ENCODE results near the gene ADSL.

Gene ADSL

DNA sequence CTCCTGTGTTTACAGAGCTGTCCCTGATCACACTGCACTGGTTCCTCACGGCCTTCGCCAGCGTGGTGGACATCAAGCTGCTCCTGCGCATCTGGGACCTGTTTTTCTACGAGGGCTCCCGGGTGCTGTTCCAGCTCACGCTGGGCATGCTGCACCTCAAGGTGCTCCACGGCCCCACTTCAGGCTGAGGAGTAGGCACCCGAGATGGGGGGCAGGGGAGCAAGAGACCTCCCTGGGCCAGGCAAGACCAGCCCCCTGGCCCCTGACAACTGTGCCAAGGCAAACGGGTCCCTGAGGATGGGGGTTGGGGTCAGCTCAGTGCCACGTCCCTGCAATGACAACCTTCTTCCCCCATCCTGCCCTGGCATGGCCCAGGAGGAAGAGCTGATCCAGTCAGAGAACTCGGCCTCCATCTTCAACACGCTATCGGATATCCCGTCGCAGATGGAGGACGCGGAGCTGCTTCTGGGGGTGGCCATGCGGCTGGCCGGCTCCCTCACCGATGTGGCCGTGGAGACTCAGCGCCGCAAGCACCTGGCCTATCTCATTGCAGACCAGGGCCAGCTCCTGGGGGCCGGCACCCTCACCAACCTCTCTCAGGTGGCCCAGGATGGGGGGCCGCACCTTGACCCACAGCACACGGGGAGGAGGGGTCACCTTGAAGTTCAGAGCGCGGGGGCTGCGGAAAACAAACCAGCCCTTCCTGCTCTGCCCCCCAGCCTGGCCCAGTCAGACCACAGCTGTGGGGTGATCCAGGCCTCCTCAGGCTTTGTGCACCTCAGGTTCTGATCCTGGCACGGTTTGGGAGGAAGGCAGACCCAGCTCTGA lies 60.0 kb downstream of the ADSL start:
- no peak for DNase-seq

DNA sequence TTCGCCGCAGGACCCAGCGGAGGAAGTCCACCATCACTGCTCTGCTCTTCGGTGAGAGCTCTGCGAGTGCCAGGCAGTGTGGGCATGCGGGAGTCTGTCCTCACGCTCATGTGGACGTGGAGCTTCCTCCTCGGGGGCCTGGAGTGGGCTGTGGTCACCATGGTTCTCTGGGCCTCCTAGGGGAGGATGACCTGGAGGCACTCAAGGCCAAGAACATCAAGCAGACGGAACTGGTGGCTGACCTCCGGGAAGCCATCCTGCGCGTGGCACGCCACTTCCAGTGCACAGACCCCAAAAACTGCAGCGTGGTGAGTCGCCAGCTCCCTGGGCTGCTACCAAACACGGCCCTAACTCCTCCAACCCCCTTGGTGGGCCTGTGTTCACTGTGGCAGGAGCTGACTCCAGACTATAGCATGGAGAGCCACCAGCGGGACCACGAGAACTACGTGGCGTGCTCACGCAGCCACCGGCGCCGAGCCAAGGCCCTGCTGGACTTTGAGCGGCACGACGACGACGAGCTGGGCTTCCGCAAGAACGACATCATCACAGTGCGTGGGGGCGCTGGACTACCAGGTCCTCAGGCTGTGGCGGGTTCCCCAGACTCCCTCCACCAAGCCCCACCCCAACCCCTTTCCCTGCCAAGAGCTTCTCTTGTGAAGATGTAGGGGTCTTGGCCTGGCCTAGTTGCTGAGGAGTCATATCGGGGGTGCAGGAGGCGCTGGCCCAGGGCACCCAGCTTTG lies 60.9 kb downstream of the ADSL start:
- no peak for DNase-seq

DNA sequence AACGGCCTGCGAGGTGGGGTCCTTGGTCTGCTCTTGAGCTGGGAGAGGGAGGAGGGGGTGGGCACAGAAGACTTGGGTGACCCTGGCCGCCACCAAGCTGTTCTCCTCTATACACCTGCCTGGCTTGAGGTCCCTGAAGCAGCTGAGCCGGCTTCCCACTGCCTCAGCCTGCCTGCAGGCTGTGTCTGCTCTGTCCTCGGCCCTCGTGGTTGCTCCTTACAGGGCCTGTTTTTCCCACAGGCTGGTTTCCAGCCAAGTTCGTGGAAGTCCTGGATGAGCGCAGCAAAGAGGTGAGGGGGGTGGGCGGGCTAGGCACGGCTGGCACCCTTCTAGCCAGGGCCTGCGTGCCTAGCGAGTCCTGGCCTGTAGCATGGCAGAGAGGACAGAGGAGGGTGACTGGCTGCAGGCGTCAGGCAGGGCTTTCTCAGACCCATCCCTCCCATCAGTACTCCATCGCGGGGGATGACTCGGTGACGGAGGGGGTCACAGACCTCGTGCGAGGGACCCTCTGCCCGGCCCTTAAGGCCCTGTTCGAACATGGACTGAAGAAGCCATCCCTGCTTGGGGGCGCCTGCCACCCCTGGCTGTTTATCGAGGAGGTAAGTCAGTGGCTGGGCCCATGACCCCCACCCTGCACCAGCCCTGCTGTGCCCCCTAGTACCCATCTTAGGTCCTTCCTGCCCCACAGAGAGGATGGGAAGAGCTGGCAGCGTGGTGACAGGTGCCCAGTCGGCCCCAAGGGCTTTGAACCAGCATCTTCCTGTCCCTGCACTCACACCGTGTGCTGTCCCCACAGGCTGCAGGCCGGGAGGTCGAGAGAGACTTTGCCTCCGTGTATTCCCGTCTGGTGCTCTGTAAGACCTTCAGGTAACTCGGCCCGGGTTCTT lies 61.8 kb downstream of the ADSL start:
- no peak for DNase-seq

DNA sequence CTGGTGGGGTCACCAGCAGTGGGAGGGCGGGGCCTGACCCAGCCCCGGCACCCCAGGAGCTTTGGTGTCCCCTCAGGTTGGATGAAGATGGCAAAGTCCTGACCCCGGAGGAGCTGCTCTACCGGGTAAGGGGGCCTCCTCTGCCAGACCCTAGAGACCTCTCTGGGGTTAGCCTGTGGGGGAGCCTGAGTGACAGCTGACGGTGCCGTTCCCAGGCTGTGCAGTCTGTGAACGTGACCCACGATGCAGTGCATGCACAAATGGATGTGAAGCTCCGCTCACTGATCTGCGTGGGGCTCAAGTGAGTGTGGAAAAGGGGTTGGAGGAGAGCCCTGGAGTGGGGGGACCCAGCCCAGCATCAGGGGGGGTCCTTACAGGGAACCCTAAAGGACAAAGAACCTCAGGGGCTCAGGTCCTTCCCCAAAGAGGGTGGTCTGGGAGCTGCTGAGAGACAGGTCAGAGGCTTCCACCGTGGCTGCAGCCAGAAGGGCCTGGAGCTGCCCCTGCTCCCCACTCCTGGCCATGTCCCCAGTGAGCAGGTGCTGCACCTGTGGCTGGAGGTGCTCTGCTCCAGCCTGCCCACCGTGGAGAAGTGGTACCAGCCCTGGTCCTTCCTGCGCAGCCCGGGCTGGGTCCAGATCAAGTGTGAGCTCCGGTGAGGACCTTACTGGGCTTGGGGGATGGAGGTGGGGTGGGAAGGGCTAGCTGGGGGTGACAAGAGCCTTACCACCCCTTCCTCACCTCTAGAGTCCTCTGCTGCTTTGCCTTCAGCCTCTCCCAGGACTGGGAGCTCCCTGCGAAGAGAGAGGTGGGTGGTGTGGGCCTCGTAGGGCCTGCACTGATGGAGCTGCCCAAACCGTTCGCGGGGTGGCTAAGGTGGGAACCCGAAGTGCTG lies 62.7 kb downstream of the ADSL start:
- no peak for DNase-seq

DNA sequence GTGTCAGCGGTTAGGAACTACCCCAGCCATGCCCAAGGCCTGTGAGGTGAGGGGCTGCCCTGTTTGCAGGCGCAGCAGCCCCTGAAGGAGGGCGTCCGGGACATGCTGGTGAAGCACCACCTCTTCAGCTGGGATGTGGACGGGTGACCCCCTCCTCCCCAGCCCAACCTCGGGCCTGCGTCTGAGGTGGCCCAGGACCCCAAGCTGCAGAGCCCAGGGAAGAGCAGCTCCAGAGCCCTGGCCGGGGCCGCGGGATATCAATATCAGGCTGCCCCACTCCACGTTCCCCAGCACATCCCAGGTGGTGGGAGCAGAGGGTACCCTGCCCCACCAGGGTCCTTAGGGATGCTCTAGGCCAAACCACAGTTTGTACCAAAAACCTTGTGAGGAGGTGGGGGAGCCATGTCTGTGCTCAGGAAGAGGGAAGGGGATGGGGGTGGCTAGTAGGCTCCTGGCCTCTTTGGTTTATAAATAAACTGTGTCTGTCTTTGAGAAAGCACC lies 63.4 kb downstream of the ADSL start:
- no peak for DNase-seq

DNA sequence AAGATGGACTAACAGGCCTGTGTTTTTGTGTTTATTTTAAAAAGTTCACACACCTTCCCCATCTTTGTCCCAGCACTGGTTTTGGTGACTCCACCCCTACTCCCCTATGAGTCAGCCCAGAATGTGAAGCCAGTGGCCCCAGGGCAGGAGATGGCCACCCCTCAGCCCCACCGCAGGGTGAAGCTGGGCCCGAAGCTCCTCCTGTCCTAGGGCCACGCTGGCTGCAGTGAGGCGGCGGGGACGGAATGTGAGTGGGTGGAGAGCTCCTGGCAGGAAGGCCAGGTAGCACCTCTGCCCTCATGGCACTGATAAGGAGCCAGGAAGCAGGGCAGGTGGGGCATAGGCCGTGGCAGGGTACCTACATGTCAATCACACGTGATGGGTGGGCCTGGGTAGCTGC lies 64.0 kb downstream of the ADSL start:
- no peak for DNase-seq

DNA sequence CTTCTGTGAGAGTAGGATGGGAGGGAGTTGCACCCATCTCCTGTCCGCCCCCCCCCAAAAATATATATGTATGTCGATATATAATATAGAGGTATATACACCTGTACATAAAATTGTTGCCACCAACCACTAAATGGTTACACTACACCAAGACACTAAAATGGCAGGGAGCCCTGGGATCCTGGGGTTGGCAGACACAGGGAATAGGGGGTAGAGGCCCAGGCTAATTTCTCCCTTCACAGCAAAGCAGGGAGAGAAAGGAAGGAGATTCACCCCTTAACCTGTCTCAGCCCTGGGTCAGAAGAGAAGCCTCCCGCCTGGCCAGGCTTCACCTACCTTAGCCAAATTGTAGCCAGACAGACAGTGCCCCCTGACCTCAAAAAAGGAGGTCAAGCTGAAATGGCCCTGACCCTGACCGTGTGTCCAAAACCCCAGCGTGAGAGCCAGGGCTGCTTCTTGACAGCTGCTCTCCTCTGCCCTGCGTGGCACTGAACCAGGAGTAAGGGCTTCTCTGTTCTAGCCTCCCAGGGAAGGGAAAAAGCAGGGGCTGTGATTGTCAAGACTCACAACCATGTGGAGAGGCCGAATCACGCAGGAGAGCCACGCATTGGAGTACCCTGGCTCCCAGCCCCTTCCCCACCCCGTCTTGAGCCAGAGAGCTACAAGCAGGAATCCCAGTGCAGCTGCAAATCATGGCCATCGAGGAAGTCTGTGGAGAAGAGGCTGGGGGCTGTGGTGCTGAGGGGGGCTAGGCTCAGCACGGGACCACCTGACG lies 64.6 kb downstream of the ADSL start:
- no peak for DNase-seq

DNA sequence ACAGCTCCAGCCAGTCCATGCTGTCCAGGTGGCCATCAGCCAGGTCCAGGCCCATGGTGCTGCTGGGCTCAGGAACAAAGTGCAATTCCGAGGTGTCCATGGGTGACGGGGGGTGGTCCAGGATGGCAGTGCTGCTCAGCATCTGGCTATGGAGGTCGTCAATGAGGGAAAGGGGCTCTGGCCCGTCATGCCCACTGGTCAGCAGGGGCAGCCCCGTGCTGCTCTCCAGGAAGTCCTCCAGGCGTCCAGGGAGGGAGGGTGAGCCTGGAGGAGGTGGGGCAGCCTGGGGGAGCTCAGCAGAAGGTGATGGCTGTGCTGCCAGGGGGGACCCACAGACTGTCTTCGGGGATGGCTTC lies 65.2 kb downstream of the ADSL start:
- no peak for DNase-seq

DNA sequence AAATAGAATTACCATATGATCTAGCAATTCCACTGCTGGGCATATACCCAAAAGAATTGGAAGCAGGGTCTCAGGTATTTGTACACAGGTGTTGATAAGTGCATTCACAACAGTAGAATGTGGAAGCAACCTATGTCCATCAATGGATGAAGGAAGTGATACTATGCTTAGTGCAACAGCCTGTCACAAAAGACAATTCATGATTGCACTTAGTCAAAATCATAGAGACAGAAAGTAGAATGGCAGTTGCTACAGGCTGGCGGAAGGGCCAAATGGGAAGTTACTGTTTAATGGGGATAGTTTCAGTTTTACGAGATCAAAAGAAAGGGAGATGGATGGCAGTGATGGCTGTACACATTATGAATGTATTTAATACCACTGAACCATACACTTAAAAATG lies 66.1 kb downstream of the ADSL start:
- no peak for DNase-seq

DNA sequence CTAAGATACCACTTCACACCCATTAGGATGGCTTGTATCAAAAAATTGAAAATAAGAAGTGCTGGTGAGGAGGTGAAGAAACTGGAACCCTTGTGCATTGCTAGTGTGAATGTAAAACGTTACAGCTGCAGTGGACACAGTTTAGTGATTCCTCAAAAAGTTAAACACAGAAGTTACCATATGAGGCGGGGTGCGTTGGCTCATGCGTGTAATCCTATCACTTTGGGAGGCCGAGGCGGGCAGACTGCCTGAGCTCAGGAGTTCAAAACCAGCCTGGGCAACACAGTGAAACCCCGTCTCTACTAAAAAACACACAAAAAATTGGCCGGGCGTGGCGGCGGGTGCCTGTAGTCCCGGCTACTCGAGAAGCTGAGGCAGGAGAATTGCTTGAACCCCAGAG lies 67.6 kb downstream of the ADSL start:
- DNase-seq: no peak

DNA sequence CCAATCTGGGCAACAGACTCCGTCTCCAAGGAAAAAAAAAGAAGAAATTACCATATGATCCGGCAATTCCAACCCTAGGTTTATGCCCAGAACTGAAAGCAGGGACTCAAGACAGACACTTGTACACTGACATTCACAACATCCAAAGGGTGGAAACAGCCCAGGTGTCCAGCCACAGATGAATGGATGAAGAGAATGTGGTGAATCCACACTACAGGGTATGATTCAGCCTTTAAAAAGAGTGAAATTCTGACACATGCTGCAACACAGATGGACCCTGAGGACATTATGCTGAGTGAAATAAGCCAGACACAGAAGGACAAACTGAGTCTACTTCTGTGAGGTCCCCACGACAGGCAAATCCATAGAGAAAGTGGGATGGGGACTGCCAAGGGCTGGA lies 68.0 kb downstream of the ADSL start:
- DNase-seq: no peak

DNA sequence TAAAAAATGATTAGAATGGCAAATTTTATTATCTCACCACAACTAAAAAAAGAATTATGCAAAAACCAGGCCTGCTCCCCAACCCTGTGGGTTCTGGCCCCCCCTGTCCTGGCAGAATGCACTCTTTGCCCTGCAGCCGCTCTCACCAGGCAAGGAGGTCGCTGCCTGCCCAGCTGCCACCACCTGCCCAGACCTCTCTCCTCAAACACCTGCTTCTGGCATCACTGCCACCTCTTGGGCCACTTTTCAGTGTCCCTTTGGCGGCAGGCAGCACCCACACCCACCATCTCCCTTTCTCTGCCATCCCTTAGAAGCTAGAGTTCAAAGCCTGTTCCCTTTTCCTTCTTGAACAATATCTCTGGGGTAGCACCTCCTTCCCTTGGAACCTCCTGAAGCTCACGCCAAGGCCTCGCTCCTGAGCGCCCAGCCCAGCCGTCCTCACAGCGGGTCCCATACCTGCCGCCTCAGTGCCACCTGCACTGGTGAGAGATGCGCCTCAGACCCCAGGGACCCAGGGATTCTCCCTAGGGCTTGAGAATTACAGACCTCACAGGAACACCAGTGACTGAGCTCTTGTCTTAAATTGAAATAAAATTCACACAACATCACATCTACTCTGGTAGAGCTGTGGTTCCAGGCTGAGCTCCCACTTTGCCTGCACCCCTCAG lies 68.7 kb downstream of the ADSL start:
- peak; percentile 13 for DNase-seq

DNA sequence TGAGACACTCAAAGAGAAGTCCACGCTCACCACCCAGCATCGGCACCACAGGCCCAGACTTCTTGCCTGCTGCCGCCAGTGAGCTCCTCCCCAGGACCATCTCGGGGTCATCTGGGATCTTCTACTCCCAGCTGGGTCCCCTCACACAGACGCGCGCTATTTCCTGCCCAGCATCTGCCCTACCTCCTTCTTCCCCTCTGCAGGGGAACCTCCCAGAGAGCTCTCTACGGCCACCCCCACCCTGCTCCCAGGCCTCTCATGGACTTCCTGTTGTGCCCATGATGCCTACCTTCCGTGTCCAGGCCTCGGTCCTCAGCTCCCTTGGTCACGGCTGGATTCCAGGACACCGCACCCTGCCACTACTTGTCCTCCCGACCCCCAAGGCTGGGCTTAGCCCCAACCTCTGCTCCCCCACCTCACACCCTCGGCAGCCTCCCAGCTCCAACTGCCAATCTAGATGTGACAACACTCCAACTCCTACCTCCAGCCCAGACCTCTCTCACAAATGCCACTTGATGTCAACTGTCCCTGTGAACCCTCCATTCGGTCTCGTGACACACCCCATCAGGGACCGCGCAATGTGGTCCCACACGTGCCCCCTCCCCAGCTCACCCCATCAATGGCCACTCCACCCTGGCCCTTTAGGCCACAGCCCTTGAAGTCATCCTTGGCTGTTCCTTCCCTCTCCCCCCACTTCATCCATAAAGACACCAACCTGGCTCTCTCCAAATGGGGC lies 69.4 kb downstream of the ADSL start:
- no peak for DNase-seq

DNA sequence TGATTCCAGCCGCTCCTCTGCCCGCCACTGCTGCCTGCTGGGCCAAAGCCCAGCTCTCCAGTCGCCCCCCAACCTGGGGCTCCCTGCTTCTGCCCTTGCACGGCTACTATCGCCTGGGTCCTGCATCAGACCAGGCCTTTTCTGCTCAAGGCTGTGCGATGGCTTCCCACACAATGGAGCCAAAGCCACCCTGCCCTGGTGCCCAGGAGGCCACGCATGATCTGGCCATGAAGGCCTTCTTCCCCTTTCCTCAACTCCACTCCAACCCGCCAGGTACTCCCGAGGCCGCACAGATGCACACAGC lies 69.9 kb downstream of the ADSL start:
- peak; percentile 13 for DNase-seq

DNA sequence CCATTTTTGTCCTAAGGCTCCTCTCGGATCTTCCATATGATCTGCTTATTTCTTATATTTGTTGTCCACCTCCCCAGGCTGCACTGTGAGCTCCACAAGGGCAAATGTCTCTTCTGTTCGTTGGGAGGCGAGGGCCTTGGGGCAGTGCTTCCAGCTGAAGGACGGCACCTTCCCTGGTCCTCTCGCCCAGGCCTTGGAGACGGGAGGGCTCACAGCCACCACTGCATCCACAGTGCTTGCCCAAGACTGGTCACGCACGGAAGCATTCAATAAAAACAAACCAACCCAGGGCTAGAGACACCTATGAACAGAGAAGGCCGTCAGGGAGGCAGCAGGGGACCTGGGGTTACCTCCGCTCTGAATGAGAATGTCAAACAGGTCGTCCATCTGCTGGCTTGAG lies 70.3 kb downstream of the ADSL start:
- DNase-seq: no peak

DNA sequence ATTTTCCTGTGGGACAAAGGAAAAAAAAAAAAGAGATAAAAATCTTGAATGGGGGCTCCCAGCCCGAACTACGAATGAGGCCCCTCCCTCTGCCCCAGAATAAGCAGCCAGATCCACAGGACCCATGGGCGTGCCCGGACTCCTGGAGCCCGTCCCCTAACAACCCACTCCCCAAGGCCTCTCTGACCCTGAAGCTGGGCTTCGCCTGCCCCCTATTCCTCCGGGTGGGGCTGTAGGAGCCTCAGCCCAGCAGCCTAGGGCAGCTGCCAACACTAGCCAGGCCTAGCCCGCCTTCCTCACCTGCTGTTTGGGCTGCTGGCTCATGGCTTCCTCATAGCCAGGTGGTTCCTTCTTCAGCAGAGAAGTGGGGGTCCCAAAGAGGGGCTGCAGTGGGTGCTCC lies 70.7 kb downstream of the ADSL start:
- DNase-seq: no peak

DNA sequence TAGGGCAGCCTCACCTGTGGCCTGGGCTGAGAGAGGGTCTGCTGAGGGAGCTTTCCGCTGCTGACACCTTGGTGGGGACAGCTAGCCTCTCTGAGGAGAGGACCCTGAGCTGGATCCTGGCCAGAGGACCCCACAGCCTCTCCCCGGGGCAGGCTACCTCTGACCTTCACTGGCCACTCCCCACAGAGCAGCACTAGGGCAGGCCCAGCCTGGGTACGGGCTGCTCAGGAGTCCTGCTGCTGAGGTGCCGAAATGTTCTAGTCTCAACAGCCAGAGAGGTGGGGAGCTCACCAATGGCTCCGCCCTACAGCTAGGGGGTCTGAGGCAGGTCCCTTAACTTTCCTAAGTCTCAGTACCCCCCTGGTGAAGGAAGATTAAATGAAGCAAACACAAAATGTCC lies 71.6 kb downstream of the ADSL start:
- DNase-seq: no peak

DNA sequence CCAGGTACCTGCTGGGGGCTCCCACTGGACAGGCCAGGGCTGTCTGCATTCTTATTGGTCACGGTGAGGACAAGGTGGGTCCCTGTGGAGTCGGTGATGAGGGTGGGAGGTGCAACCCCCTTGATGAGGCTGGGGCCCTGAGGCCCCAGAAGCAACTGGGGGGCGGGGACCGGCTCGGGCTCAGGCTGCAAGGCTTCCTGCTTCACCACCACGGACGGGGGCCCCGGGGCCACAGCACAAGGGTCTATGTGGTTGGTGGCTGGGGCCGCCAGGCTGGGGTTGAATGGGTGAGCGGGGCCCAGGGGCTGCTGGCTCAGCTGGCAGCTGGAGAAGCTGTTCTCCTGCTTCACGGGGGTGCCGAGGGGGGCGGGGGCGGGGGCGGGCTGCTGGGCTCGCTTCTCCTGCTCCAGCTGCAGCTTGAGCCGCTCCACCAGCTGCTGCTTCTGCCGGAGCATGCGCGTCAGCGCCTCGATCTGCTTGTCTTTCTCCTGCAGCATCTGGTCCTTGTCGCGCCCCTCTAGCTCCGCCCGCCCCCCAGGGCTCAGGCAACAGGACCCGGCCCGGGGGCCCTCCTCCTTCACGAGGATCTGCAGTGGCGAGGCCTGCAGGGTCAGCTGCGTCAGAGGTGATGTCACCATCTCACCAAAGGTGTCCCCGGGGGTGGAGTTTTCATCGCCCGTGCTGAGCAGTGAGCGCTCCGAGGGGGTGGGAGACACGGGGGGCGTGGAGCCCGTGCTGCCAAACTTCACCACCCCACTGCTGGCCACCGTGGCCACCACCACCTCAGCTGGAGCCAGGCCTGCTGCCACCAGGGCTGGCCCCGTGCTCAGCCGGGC lies 72.3 kb downstream of the ADSL start:
- DNase-seq: peak; percentile 47

DNA sequence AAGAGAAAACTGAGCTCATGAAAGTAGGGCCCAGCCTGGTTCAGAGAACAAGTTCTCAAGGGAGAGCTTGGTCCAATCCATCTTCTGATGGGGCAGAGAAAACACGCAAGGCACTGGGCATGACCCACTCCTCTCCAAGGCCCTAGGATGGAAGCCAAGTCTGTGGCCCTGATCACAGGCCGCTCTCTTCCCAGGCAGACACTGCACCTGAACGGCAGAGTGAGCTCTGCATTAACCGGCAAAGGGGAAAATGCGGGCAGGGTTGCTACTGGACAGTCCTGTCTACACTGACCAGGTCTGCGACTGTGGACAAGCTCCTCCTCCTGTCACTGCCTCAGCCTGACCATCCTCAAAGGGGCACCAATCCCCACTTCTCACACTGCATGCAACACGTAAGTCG lies 73.4 kb downstream of the ADSL start:
- no peak for DNase-seq
